Kidney (tissue), 14 donors: Measurements from ENCODE around the gene TRMT44. TPM values are rescaled to one million over a fixed set of nuclear protein-coding genes. Genes with fewer than 3 reads are reported as not detected.
"Not testable (repeated sequence)": the region's sequence is repeated elsewhere in the genome, so short reads cannot be mapped to it uniquely, and the experiment has no call there.

Experiments
- DNase-seq, 5 donors: peaks; one replicate each; pipeline ENCODE4 v3.0.0-alpha.2; 2013 to 2020
- FAIRE-seq: peaks from 2 replicates; lab custom pipeline; 2012; peaks lifted over from hg19 to GRCh38; lab: Jason Lieb, UNC
- H3K27ac ChIP-seq, 2 donors: one replicate each; pipeline ENCODE4 v1.7.0; 2013; ENCODE audit warnings: low read depth in 2 of 2, low read length in 2 of 2, inconsistent platforms in 1 of 2
- H3K27me3 ChIP-seq: one replicate; pipeline ENCODE4 v1.7.1; 2013; ENCODE audit warnings: low read length, inconsistent platforms; ENCODE audit not compliant: control insufficient read depth, insufficient read depth
- H3K36me3 ChIP-seq, 3 donors: one replicate each; pipeline versions ENCODE4 v1.7.0 to v1.7.1; 2013; ENCODE audit warnings: low read length in 3 of 3, control low read depth in 1 of 3, inconsistent platforms in 1 of 3; ENCODE audit not compliant: insufficient read depth in 3 of 3, control insufficient read depth in 2 of 3
- H3K4me1 ChIP-seq, 3 donors: one replicate each; pipeline versions ENCODE4 v1.7.0 to v1.7.1; 2013; ENCODE audit warnings: low read length in 3 of 3, inconsistent platforms in 1 of 3, low read depth in 1 of 3; ENCODE audit not compliant: control insufficient read depth in 2 of 3, insufficient read depth in 2 of 3
- H3K4me3 ChIP-seq, 3 donors: one replicate each; pipeline versions ENCODE4 v1.7.0 to v1.8.1; 2013; ENCODE audit warnings: low read length in 3 of 3, control low read depth in 1 of 3, inconsistent platforms in 1 of 3
- H3K9ac ChIP-seq, 3 donors: one replicate each; pipeline versions ENCODE4 v1.7.0 to v1.7.1; 2013; ENCODE audit warnings: low read length in 3 of 3, control low read depth in 1 of 3, inconsistent platforms in 1 of 3
- H3K9me3 ChIP-seq, 3 donors: one replicate each; pipeline versions ENCODE4 v1.7.0 to v1.7.1; 2013; ENCODE audit warnings: low read length in 3 of 3, control low read depth in 1 of 3, inconsistent platforms in 1 of 3; ENCODE audit not compliant: control insufficient read depth in 2 of 3, insufficient read depth in 1 of 3
- intact Hi-C: fragments of 100-400 bp; cut with DNase I; formaldehyde crosslinking; loops from one replicate; pipeline ENCODE4 v1.11.1; 2022
- polyA plus RNA-seq: library from polyadenylated mRNA; stranded (reverse); fragments of 350-450 nt; fragmentation: Illumina TruSeq; extraction: RNeasy Lipid Tissue Mini Kit (QIAGEN cat#74804); gene quantifications from one replicate; pipeline ENCODE4 v1.2.3, GENCODE V29; 2014; ENCODE audit warnings: low read depth, low replicate concordance; ENCODE audit not compliant: insufficient read depth
- total RNA-seq: library from RNA; stranded (reverse); fragmentation: NEBNext Ultra II Directional; extraction: Animal tissue kit (Norgen Biotek cat#: 25700); gene quantifications from one replicate; pipeline ENCODE4 v1.2.1, GENCODE V29; 2021
- TF ChIP-seq, protein P1 (sequence below): IDR thresholded peaks from 3 replicates; pipeline ENCODE4 v1.5.1; 2012; ENCODE audit warnings: mild to moderate bottlenecking, moderate library complexity, borderline replicate concordance; ENCODE audit not compliant: insufficient read depth; ENCODE audit errors: extremely low read depth
- donor health status: control.
- donor health status: control.
- donor health status: control.
- donor health status: control.
- donor health status: control.
- donor health status: DM: yes; HTN: yes; CAD: no.
- donor health status: Normal renal cell carcinoma (clear cell type).

The TRMT44 gene
- total and polyA plus RNA-seq, 2 donors from 2014 or later = 5.1 to 20.1 TPM

DNA sequence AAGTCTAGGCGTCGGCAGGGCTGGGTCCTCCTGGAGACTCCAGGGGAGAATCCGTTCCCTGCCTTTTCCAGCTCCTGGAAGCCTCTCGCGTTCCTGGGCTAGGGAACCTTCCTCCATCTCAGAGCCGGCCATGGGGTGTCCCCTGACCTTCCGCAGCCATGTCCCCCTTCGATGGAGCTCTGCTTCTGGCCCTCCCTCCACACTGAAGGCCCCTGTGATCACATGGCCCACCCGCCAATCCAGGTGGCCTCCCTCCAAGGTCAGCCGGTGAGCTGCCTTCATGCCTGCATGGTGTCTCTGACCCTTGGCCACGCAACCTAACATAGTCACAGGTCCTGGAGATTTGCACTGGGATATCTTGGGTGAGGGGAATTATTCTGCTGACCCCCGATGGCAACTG lies 69.6 kb downstream of the TRMT44 start:
- Histone ChIP-seq H3K9ac (no peak overlapping the region), H3K4me1 (peaks cover 0 to 3% (median 0%) of the 10 kb centered on the region in 3 donors), H3K27ac (no peak overlapping the region), H3K4me3 (no peak overlapping the region), H3K36me3 (no peaks in the 10 kb centered on the region), H3K27me3 (no peaks in the 10 kb centered on the region), H3K9me3 (no peaks in the 10 kb centered on the region)
- DNase-seq (no peak), FAIRE-seq (no peak)
- intact Hi-C loops = no loop called here
- TF ChIP-seq, protein P1, sequence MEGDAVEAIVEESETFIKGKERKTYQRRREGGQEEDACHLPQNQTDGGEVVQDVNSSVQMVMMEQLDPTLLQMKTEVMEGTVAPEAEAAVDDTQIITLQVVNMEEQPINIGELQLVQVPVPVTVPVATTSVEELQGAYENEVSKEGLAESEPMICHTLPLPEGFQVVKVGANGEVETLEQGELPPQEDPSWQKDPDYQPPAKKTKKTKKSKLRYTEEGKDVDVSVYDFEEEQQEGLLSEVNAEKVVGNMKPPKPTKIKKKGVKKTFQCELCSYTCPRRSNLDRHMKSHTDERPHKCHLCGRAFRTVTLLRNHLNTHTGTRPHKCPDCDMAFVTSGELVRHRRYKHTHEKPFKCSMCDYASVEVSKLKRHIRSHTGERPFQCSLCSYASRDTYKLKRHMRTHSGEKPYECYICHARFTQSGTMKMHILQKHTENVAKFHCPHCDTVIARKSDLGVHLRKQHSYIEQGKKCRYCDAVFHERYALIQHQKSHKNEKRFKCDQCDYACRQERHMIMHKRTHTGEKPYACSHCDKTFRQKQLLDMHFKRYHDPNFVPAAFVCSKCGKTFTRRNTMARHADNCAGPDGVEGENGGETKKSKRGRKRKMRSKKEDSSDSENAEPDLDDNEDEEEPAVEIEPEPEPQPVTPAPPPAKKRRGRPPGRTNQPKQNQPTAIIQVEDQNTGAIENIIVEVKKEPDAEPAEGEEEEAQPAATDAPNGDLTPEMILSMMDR = no peak

DNA sequence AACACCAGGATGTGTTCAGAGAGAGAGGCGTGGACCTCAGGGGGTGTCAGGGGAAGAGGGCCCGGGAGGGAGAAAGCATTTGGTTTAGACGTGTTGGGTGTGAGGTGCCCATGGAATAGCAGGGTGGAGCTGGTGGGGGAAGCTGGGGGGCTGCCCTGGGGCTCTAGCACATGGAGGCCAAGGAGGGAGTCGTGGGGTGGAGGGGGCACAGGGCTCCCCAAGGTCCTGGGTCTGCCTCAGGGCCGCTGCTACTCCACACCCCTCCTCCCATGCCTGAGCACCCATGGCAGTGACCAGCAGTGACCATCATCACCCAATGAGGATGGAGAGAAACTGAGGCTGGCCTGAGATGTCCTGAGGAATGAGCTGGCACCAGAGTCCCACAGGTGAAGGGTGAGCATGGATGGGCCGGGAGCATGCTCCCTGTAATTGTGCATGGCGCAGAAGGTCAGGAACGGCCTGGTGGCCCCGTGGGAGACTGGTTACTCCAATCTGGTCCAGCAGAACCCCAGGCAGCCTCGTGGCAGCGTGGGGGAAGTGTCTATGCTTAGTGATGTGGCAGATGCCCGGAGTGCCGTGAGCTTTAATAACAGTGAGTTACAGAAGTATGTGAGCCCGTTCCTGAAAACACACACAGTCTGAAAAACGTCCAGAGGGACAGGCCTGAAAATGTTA lies 70.2 kb downstream of the TRMT44 start:
- Histone ChIP-seq H3K9ac (no peak overlapping the region), H3K9me3 (no peaks in the 10 kb centered on the region), H3K4me1 (peaks cover 0 to 3% (median 0%) of the 10 kb centered on the region in 3 donors), H3K27me3 (no peaks in the 10 kb centered on the region), H3K27ac (no peak overlapping the region), H3K4me3 (no peak overlapping the region), H3K36me3 (no peaks in the 10 kb centered on the region)
- intact Hi-C loops = no loop called here
- TF ChIP-seq, protein P1 = no peak
- DNase-seq (no peak), FAIRE-seq (no peak)

DNA sequence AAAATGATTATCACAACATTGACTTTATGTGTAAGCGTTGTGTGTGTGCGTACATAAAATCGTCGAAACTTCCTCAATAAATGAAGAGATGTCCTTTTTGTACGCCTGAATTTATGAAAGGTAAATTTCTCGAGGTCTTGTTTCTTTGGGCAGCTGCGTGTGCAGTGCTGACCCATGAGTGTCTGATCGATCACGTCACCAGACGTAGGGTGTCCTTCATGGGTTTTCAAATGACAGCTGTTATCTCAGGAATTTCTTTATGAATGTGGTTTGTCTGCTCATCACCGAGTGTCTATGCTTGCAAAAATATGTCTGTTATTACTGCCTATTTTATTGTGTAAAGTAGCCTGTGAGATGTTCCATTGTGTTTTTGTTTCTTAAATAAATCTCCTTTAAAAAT lies 71.9 kb downstream of the TRMT44 start:
- no peak overlapping the region for H3K27ac ChIP-seq
- H3K9ac ChIP-seq = no peak overlapping the region
- intact Hi-C loops = no loop called here
- H3K4me3 ChIP-seq = no peak overlapping the region
- no peak for DNase-seq
- TF ChIP-seq, protein P1 = no peak
- H3K36me3 ChIP-seq = no peaks in the 10 kb centered on the region
- no peak for FAIRE-seq
- no peaks in the 10 kb centered on the region for H3K4me1 ChIP-seq
- no peaks in the 10 kb centered on the region for H3K27me3 ChIP-seq
- no peaks in the 10 kb centered on the region for H3K9me3 ChIP-seq

DNA sequence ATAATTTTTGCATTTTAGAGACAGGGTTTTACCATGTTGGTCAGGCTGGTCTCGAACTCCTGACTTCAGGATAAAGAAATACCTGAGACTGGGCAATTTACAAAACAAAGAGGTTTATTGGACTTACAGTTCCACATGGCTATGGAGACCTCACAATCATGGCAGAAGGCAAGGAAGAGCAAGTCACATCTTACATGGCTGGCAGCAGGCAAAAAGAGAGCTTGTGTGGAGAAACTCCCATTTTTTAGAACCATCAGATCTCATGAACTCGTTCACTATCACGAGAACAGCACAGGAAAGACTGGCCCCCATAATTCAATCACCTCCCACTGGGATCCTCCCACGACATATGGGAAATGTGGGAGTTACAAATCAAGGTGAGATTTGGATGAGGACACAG lies 72.5 kb downstream of the TRMT44 start:
- H3K27me3 ChIP-seq, H3K4me1 ChIP-seq, H3K9me3 ChIP-seq, H3K9ac ChIP-seq, intact Hi-C loops, FAIRE-seq, H3K27ac ChIP-seq, H3K36me3 ChIP-seq, DNase-seq, H3K4me3 ChIP-seq: not testable (repeated sequence)
